Mammary epithelial cell (primary cell): ENCODE measurements around the gene CEP41.

Experiments used
- CTCF ChIP-seq, 2 donors: IDR thresholded peaks in 1 of 2; conservative IDR thresholded peaks in 1 of 2; 2 replicates each; pipeline ENCODE4 v1.5.1; 2011 to 2012; ENCODE audit warnings: inconsistent platforms in 2 of 2, low read length in 2 of 2, mild to moderate bottlenecking in 2 of 2, control low read depth in 1 of 2, low read depth in 1 of 2; ENCODE audit not compliant: insufficient read depth in 1 of 2; ENCODE audit errors: extremely low read depth in 1 of 2
- EZH2 ChIP-seq: IDR thresholded peaks from 2 replicates; pipeline ENCODE4 v1.6.1; 2012; ENCODE audit warnings: low read length, inconsistent platforms, borderline replicate concordance

- TF ChIP-seq CTCF (conservative IDR thresholded peaks at IDR 0.05 in 1 of 2, IDR thresholded peaks at IDR 0.05 in 1 of 2; ENCODE audit: extremely low read depth in 1 of 2, insufficient read depth in 1 of 2, low read depth in 1 of 2, low read length in 2 of 2) (no peak), EZH2 (no peak)
Observed at GRCh38 chr7:130486954-130487436, 46.2 kb upstream of the CEP41 start.
